T-helper 17 cell (primary cell): Measurements from ENCODE around the gene ZNF774. TPM values are rescaled to one million over a fixed set of nuclear protein-coding genes. Genes with fewer than 3 reads are reported as not detected.
"Not testable (repeated sequence)": the region's sequence is repeated elsewhere in the genome, so short reads cannot be mapped to it uniquely, and the experiment has no call there.

Source experiments
- ATAC-seq: fragments of 150-1000 bp; cut with Tn5 transposase; 2 replicates; pipeline ENCODE4 v1.10.0; 2021; ENCODE audit warnings: mild to moderate bottlenecking, moderate library complexity
- DNase-seq, 3 donors: peaks; one replicate each; pipeline versions ENCODE4 v3.0.0 to v3.0.0-alpha.2; 2020 to 2021
- H3K9me3 ChIP-seq: one replicate; pipeline ENCODE4 v1.7.0; 2013; ENCODE audit warnings: low read length, mild to moderate bottlenecking; ENCODE audit not compliant: control insufficient read depth, poor library complexity, severe bottlenecking
- H3K27ac Mint-ChIP-seq: one replicate; pipeline ENCODE4 v1.8.0; 2022; ENCODE audit warnings: mild to moderate bottlenecking, moderate library complexity, mixed read lengths
- H3K27me3 Mint-ChIP-seq: one replicate; pipeline ENCODE4 v1.8.0; 2022; ENCODE audit warnings: mixed read lengths
- H3K36me3 Mint-ChIP-seq: one replicate; pipeline ENCODE4 v1.8.0; 2022; ENCODE audit warnings: low read depth, mixed read lengths
- H3K4me1 Mint-ChIP-seq: one replicate; pipeline ENCODE4 v1.8.0; 2022; ENCODE audit warnings: mild to moderate bottlenecking, mixed read lengths
- H3K4me3 Mint-ChIP-seq: one replicate; pipeline ENCODE4 v1.8.0; 2022; ENCODE audit warnings: mild to moderate bottlenecking, moderate library complexity, mixed read lengths
- total RNA-seq, 4 donors: library from RNA in 2 of 4; stranded (reverse) in 2 of 4; gene quantifications; one replicate each; pipeline ENCODE4 v1.2.3 and lab custom pipeline; 2022 to 2026

The ZNF774 gene
- under 1 TPM in 1 of 2 donors, not detected in 1; 0.15 TPM for total RNA-seq
- 0.53 to 0.58 reads per million in 2 donors for total RNA-seq (lab: John Stamatoyannopoulos, UW)

- Mint-ChIP-seq H3K36me3 (no peaks in the 10 kb centered on the region), H3K27ac (peak within 1 kb of the TSS; percentile 63), H3K27me3 (no peaks in the 10 kb centered on the region), H3K4me1 (peaks cover 3% of the 10 kb centered on the region), H3K4me3 (peak within 1 kb of the TSS; percentile 91)
- ATAC-seq = peak; percentile 99
- DNase-seq = peak; percentile 78 to 88 (median 86)
- H3K9me3 ChIP-seq = no peaks in the 10 kb centered on the region
Measured at GRCh38 chr15:90352107-90352893, at the start of gene ZNF774. Gene ZNF774, plus strand, starts transcription at chr15:90352284. Its CDS starts 2,377 bp downstream, at chr15:90354661.

- H3K4me3 Mint-ChIP-seq, H3K9me3 ChIP-seq, H3K36me3 Mint-ChIP-seq, ATAC-seq, DNase-seq, H3K27me3 Mint-ChIP-seq: not testable (repeated sequence)
- Mint-ChIP-seq H3K4me1 (peaks cover 24% of the 10 kb centered on the region), H3K27ac (peak overlapping the region; percentile 62)
Measured at GRCh38 chr15:90305355-90305754, 46.7 kb upstream of the ZNF774 start.

GRCh38 chr15:90305932-90306331 lies 46.2 kb upstream of the ZNF774 start:
- no peaks in the 10 kb centered on the region for H3K9me3 ChIP-seq
- H3K36me3 Mint-ChIP-seq = no peaks in the 10 kb centered on the region
- ATAC-seq (no peak), DNase-seq (no peak)
- H3K4me3 Mint-ChIP-seq = peak overlapping the region; percentile 85
- peak overlapping the region; percentile 90 for H3K27ac Mint-ChIP-seq
- no peaks in the 10 kb centered on the region for H3K27me3 Mint-ChIP-seq
- H3K4me1 Mint-ChIP-seq = peaks cover 24% of the 10 kb centered on the region

GRCh38 chr15:90306560-90306959 lies 45.5 kb upstream of the ZNF774 start:
- DNase-seq (no peak), ATAC-seq (peak; percentile 77)
- Mint-ChIP-seq H3K4me1 (peaks cover 19% of the 10 kb centered on the region), H3K36me3 (no peaks in the 10 kb centered on the region), H3K27ac (peak overlapping the region; percentile 90), H3K27me3 (no peaks in the 10 kb centered on the region), H3K4me3 (peak overlapping the region; percentile 85)
- H3K9me3 ChIP-seq = no peaks in the 10 kb centered on the region

- Mint-ChIP-seq H3K4me1 (peaks cover 18% of the 10 kb centered on the region), H3K27ac (no peak overlapping the region)
- DNase-seq = no peak
Measured at GRCh38 chr15:90307661-90308060, 44.4 kb upstream of the ZNF774 start.

GRCh38 chr15:90309020-90309419 lies 43.1 kb upstream of the ZNF774 start:
- DNase-seq (no peak), ATAC-seq (no peak)
- no peak overlapping the region for H3K27ac Mint-ChIP-seq
- no peaks in the 10 kb centered on the region for H3K9me3 ChIP-seq
- no peaks in the 10 kb centered on the region for H3K27me3 Mint-ChIP-seq
- H3K4me3 Mint-ChIP-seq = no peak overlapping the region
- peaks cover 18% of the 10 kb centered on the region for H3K4me1 Mint-ChIP-seq
- H3K36me3 Mint-ChIP-seq = no peaks in the 10 kb centered on the region

More at GRCh38 chr15:90307661-90308060, 44.4 kb upstream of the ZNF774 start:
- no peaks in the 10 kb centered on the region for H3K9me3 ChIP-seq
- Mint-ChIP-seq H3K36me3 (no peaks in the 10 kb centered on the region), H3K27me3 (no peaks in the 10 kb centered on the region), H3K4me3 (no peak overlapping the region)
- no peak for ATAC-seq

GRCh38 chr15:90315278-90315982 lies 36.7 kb upstream of the ZNF774 start:
- no peak overlapping the region for H3K27ac Mint-ChIP-seq
- no peak for DNase-seq
- peaks cover 6% of the 10 kb centered on the region for H3K27me3 Mint-ChIP-seq
- no peak for ATAC-seq
- H3K9me3 ChIP-seq = no peaks in the 10 kb centered on the region
- H3K4me1 Mint-ChIP-seq = peaks cover 6% of the 10 kb centered on the region
- H3K36me3 Mint-ChIP-seq = no peaks in the 10 kb centered on the region
- H3K4me3 Mint-ChIP-seq = no peak overlapping the region

- ATAC-seq = no peak
- no peaks in the 10 kb centered on the region for H3K9me3 ChIP-seq
- Mint-ChIP-seq H3K27me3 (peaks cover 8% of the 10 kb centered on the region), H3K4me3 (no peak overlapping the region), H3K27ac (no peak overlapping the region), H3K4me1 (peaks cover 7% of the 10 kb centered on the region), H3K36me3 (no peaks in the 10 kb centered on the region)
- no peak for DNase-seq
Measured at GRCh38 chr15:90316139-90316538, 35.9 kb upstream of the ZNF774 start.

GRCh38 chr15:90318591-90318990 lies 33.5 kb upstream of the ZNF774 start:
- peaks cover 8% of the 10 kb centered on the region for H3K27me3 Mint-ChIP-seq
- no peak for DNase-seq
- H3K36me3 Mint-ChIP-seq = no peaks in the 10 kb centered on the region

GRCh38 chr15:90320062-90320884 lies 31.8 kb upstream of the ZNF774 start:
- H3K9me3 ChIP-seq = no peaks in the 10 kb centered on the region
- no peak overlapping the region for H3K4me3 Mint-ChIP-seq
- DNase-seq (peak; percentile 40 to 48 (median 45)), ATAC-seq (peak; percentile 99)
- H3K27ac Mint-ChIP-seq = no peak overlapping the region
- H3K36me3 Mint-ChIP-seq = no peaks in the 10 kb centered on the region
- H3K27me3 Mint-ChIP-seq = peaks cover 8% of the 10 kb centered on the region
- H3K4me1 Mint-ChIP-seq = peaks cover 7% of the 10 kb centered on the region

More at GRCh38 chr15:90318591-90318990, 33.5 kb upstream of the ZNF774 start:
- Mint-ChIP-seq H3K27ac (no peak overlapping the region), H3K4me1 (peaks cover 7% of the 10 kb centered on the region), H3K4me3 (no peak overlapping the region)
- ATAC-seq = no peak
- H3K9me3 ChIP-seq = no peaks in the 10 kb centered on the region

GRCh38 chr15:90320885-90321278 lies 31.2 kb upstream of the ZNF774 start:
- no peak overlapping the region for H3K4me3 Mint-ChIP-seq
- peaks cover 9% of the 10 kb centered on the region for H3K4me1 Mint-ChIP-seq
- peaks cover 13% of the 10 kb centered on the region for H3K27me3 Mint-ChIP-seq
- no peak for DNase-seq
- peaks cover 3% of the 10 kb centered on the region for H3K36me3 Mint-ChIP-seq
- no peak overlapping the region for H3K27ac Mint-ChIP-seq
- H3K9me3 ChIP-seq = no peaks in the 10 kb centered on the region
- no peak for ATAC-seq

GRCh38 chr15:90322538-90322937 lies 29.5 kb upstream of the ZNF774 start:
- Mint-ChIP-seq H3K4me1 (peaks cover 10% of the 10 kb centered on the region), H3K27ac (no peak overlapping the region), H3K36me3 (peaks cover 3% of the 10 kb centered on the region), H3K27me3 (peaks cover 13% of the 10 kb centered on the region), H3K4me3 (no peak overlapping the region)
- no peaks in the 10 kb centered on the region for H3K9me3 ChIP-seq
- ATAC-seq (no peak), DNase-seq (no peak)

- DNase-seq (no peak), ATAC-seq (no peak)
- H3K9me3 ChIP-seq = no peaks in the 10 kb centered on the region
- Mint-ChIP-seq H3K27me3 (peaks cover 5% of the 10 kb centered on the region), H3K36me3 (peaks cover 3% of the 10 kb centered on the region), H3K27ac (no peak overlapping the region), H3K4me1 (peaks cover 3% of the 10 kb centered on the region), H3K4me3 (no peak overlapping the region)
Measured at GRCh38 chr15:90325726-90326125, 26.4 kb upstream of the ZNF774 start.
